Transverse colon (tissue), 4 donors: ENCODE results near the gene THEM5.

ENCODE experiments used
- CTCF ChIP-seq, 5 experiments: fragments of 200-600 bp in 3 of 5; fragments of 450-650 bp in 2 of 5; sonication (generic) in 3 of 5; IDR thresholded peaks; 1 replicate in 2 of 5; 2 replicates in 3 of 5; pipeline ENCODE4 v1.5.1; 2016 to 2017; ENCODE audit warnings: antibody characterized with exemption in 5 of 5, inconsistent platforms in 3 of 5, mild to moderate bottlenecking in 2 of 5, moderate library complexity in 1 of 5
- EP300 ChIP-seq: sonication (generic); formaldehyde crosslinking; IDR thresholded peaks from one replicate; pipeline ENCODE4 v1.6.1; 2017; ENCODE audit warnings: antibody characterized with exemption, low read depth
- POLR2A ChIP-seq: fragments of 450-650 bp; IDR thresholded peaks from one replicate; pipeline ENCODE4 v1.6.1; 2016; ENCODE audit warnings: antibody characterized with exemption, mild to moderate bottlenecking, moderate library complexity
- POLR2AphosphoS5 ChIP-seq, 3 donors: sonication (generic); formaldehyde crosslinking; IDR thresholded peaks; one replicate each; pipeline ENCODE4 v1.6.1; 2016; ENCODE audit warnings: antibody characterized with exemption in 3 of 3

DNA sequence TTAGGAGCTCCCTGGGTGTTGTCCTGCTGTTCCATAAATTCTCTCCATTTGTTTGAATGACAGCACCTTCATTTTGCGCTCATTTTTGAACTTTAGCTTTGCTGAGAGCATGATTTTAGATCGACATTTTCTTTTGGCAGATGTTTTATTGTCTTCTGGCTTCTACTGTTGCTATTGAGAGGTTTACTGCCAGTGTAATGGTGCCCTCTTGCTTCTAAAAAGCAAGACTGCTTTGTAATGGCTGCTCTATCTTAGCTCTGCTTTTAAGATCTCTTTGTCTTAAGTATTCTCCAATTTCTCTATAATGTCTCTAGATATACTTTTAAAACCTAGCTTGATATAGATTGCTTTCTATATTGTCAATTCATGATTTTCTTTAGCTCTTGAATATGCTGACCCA is 28.0 kb upstream of the THEM5 start:
- TF ChIP-seq CTCF (IDR thresholded peaks at IDR 0.05) (peak in 1 of 5 experiments; percentile 5), EP300 (no peak), POLR2A (no peak), POLR2AphosphoS5 (IDR thresholded peaks at IDR 0.05) (no peak)
